Endothelial cell of umbilical vein (primary cell): ENCODE results near the gene AKTIP. TPM values are rescaled to one million over a fixed set of nuclear protein-coding genes. Genes with fewer than 3 reads are reported as not detected.

Source experiments
- BruUV-seq: library from RNA; stranded (reverse); fragments of 400-500 nt; replicated peaks from 2 replicates; lab custom pipeline; 2021; lab: Mats Ljungman, UMichigan
- CTCF ChIA-PET: fragments of 300-600, 350-600 bp; sonication (Branson Sonifier 250); formaldehyde crosslinking; loops from one replicate; lab custom pipeline; 2021; ENCODE audit warnings: antibody characterized with exemption, inconsistent platforms; lab: Charles Lee
- POLR2A ChIA-PET: fragments of 300-600, 350-600 bp; sonication (Branson Sonifier 250); formaldehyde crosslinking; loops from one replicate; lab custom pipeline; 2021; ENCODE audit warnings: antibody characterized with exemption, inconsistent platforms; lab: Charles Lee
- DNase-seq: peaks from one replicate; pipeline ENCODE4 v3.0.0-alpha.2; 2011; ENCODE audit warnings: low read depth, low spot score
- FAIRE-seq: peaks from 2 replicates; lab custom pipeline; 2011; peaks lifted over from hg19 to GRCh38; lab: Jason Lieb, UNC
- H2AFZ ChIP-seq: 2 replicates; pipeline ENCODE4 v1.6.0; 2012; ENCODE audit warnings: low read depth, low read length, control low read depth, inconsistent platforms
- H3K27ac ChIP-seq: 2 replicates; pipeline ENCODE4 v1.5.1; 2011; ENCODE audit warnings: low read depth, mild to moderate bottlenecking, control low read depth, low read length, moderate library complexity; ENCODE audit not compliant: insufficient read depth
- H3K27me3 ChIP-seq, 2 experiments: 2 replicates each; pipeline versions ENCODE4 v1.6.0 to v1.6.1; 2011; ENCODE audit warnings: low read length in 2 of 2, mixed read lengths in 1 of 2; ENCODE audit not compliant: control insufficient read depth in 2 of 2, insufficient read depth in 2 of 2
- H3K36me3 ChIP-seq, 2 experiments: 2 replicates in 1 of 2; 3 replicates in 1 of 2; pipeline ENCODE4 v1.5.1; 2011; ENCODE audit warnings: low read length in 2 of 2, mild to moderate bottlenecking in 1 of 2, moderate library complexity in 1 of 2; ENCODE audit not compliant: control insufficient read depth in 2 of 2, insufficient read depth in 2 of 2; ENCODE audit errors: extremely low read depth in 1 of 2
- H3K4me1 ChIP-seq: 3 replicates; pipeline ENCODE4 v1.5.1; 2011; ENCODE audit warnings: mild to moderate bottlenecking, low read length; ENCODE audit not compliant: control insufficient read depth, insufficient read depth; ENCODE audit errors: extremely low read depth
- H3K4me2 ChIP-seq: 2 replicates; pipeline ENCODE4 v1.6.1; 2011; ENCODE audit warnings: low read length, control low read depth, mixed read lengths; ENCODE audit not compliant: insufficient read depth
- H3K4me3 ChIP-seq, 3 experiments: fragments of 200-600 bp in 1 of 3; sonication (generic), shearing (Covaris generic) in 1 of 3; replicated peaks in 1 of 3; 2 replicates each; pipeline ENCODE4 v1.5.1; 2011 to 2016; ENCODE audit warnings: control low read depth in 3 of 3, low read length in 3 of 3, mild to moderate bottlenecking in 2 of 3, inconsistent platforms in 1 of 3, low read depth in 1 of 3, moderate library complexity in 1 of 3; ENCODE audit not compliant: insufficient read depth in 1 of 3
- H3K79me2 ChIP-seq: 2 replicates; pipeline ENCODE4 v1.6.0; 2012; ENCODE audit warnings: low read length, inconsistent platforms; ENCODE audit not compliant: control insufficient read depth, insufficient read depth
- H3K9ac ChIP-seq: replicated peaks from 2 replicates; pipeline ENCODE3; 2011; ENCODE audit warnings: low read length, control low read depth; ENCODE audit not compliant: insufficient read depth; ENCODE audit errors: extremely low read depth
- H3K9me1 ChIP-seq: replicated peaks from 3 replicates; pipeline ENCODE4 v1.6.0; 2011; ENCODE audit warnings: mild to moderate bottlenecking, low read length; ENCODE audit not compliant: control insufficient read depth, insufficient read depth; ENCODE audit errors: extremely low read depth
- H3K9me3 ChIP-seq: replicated peaks from 2 replicates; pipeline ENCODE4 v1.5.1; 2012; ENCODE audit warnings: low read length, inconsistent platforms; ENCODE audit not compliant: control insufficient read depth, insufficient read depth
- H4K20me1 ChIP-seq: replicated peaks from 2 replicates; pipeline ENCODE3; 2011; ENCODE audit warnings: mild to moderate bottlenecking, low read length; ENCODE audit not compliant: control insufficient read depth, insufficient read depth; ENCODE audit errors: extremely low read depth
- CTCF ChIP-seq, 2 donors: IDR thresholded peaks; 1 replicate in 1 of 2; 2 replicates in 1 of 2; pipeline ENCODE4 v1.5.1; 2011; ENCODE audit warnings: low read length in 2 of 2, mild to moderate bottlenecking in 2 of 2, moderate library complexity in 2 of 2, control low read depth in 1 of 2, inconsistent platforms in 1 of 2, low read depth in 1 of 2; ENCODE audit not compliant: insufficient read depth in 1 of 2; ENCODE audit errors: extremely low read depth in 1 of 2
- EZH2 ChIP-seq: IDR thresholded peaks from 2 replicates; pipeline ENCODE4 v1.6.1; 2012; ENCODE audit warnings: borderline replicate concordance, low read depth, mild to moderate bottlenecking, moderate library complexity, low read length, inconsistent platforms; ENCODE audit not compliant: severe bottlenecking
- FOS ChIP-seq: IDR thresholded peaks from 2 replicates; pipeline ENCODE4 v1.6.1; 2011; ENCODE audit warnings: mild to moderate bottlenecking, low read length, moderate library complexity, borderline replicate concordance; ENCODE audit not compliant: insufficient read depth
- GATA2 ChIP-seq: IDR thresholded peaks from 2 replicates; pipeline ENCODE4 v1.7.0; 2011; ENCODE audit warnings: low read depth, mild to moderate bottlenecking, moderate library complexity, mixed read lengths, low read length; ENCODE audit not compliant: insufficient read length, insufficient read depth
- JUN ChIP-seq: IDR thresholded peaks from 2 replicates; pipeline ENCODE4 v1.6.1; 2011; ENCODE audit warnings: borderline replicate concordance, low read depth; ENCODE audit not compliant: insufficient read length, insufficient read depth
- MYC ChIP-seq: IDR thresholded peaks from one replicate; pipeline ENCODE4 v1.6.1; 2011; ENCODE audit warnings: mild to moderate bottlenecking, low read depth, low read length
- POLR2A ChIP-seq: IDR thresholded peaks from 2 replicates; pipeline ENCODE4 v1.6.1; 2012; ENCODE audit warnings: low read depth, mild to moderate bottlenecking, control low read depth, low read length
- POLR2AphosphoS5 ChIP-seq: IDR thresholded peaks from 2 replicates; pipeline ENCODE4 v1.6.1; 2012; ENCODE audit warnings: low read depth, mild to moderate bottlenecking, control low read depth, low read length, moderate library complexity; ENCODE audit not compliant: insufficient read depth
- dilution Hi-C: fragments of 300-500 bp; cut with MboI; formaldehyde crosslinking; loops from one replicate; pipeline ENCODE4 v1.15.0; 2019; ENCODE audit warnings: low sequenced_read_pairs; ENCODE audit not compliant: extremely low pct_ligation_motif_present
- intact Hi-C: fragments of 100-400 bp; cut with micrococcal nuclease; formaldehyde crosslinking; loops from one replicate; pipeline ENCODE4 v1.10.0; 2022
- polyA plus RNA-seq, 4 experiments: library from polyadenylated mRNA; depleted of rRNA in 3 of 4; stranded (reverse) in 3 of 4; unstranded in 1 of 4; fragments of >200 nt; gene quantifications; 2 replicates each; pipeline versions ENCODE4 v1.2.1 to v1.2.3, GENCODE V29; 2011 to 2012; ENCODE audit warnings: missing spikeins in 1 of 4
- total RNA-seq: library from RNA; stranded (reverse); gene quantifications from 2 replicates; pipeline ENCODE4 v1.2.3, GENCODE V29; 2021
- TF ChIP-seq, protein P1 (sequence below): IDR thresholded peaks from 2 replicates; pipeline ENCODE4 v1.6.1; 2011; ENCODE audit not compliant: insufficient read depth, insufficient read length

AKTIP gene
- total and polyA plus RNA-seq, 2 donors (not counting 3 experiments of a cell fraction or from before 2014, with no cell fraction given): 25.1 to 32.7 TPM

GRCh38 chr16:53476867-53477266, 26.1 kb downstream of the AKTIP start:
- FAIRE-seq (no peak), DNase-seq (no peak)
- peaks cover 2 to 7% of the 10 kb centered on the region in 2 experiments for H3K36me3 ChIP-seq

More at GRCh38 chr16:53476867-53477266, 26.1 kb downstream of the AKTIP start:
- TF ChIP-seq MYC (no peak), FOS (no peak), POLR2A (no peak), POLR2AphosphoS5 (no peak), EZH2 (no peak), GATA2 (no peak), CTCF (IDR thresholded peaks at IDR 0.05; ENCODE audit: extremely low read depth in 1 of 2, insufficient read depth in 1 of 2, low read depth in 1 of 2, low read length in 2 of 2) (no peak), JUN (no peak)
- TF ChIP-seq, protein P1, sequence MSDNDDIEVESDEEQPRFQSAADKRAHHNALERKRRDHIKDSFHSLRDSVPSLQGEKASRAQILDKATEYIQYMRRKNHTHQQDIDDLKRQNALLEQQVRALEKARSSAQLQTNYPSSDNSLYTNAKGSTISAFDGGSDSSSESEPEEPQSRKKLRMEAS: no peak
- POLR2A ChIA-PET: no interaction called here
- H4K20me1 ChIP-seq: no peaks in the 10 kb centered on the region
- no peaks in the 10 kb centered on the region for H3K79me2 ChIP-seq
- peaks cover 5% of the 10 kb centered on the region for H3K4me1 ChIP-seq
- no peaks in the 10 kb centered on the region for H3K27me3 ChIP-seq
- H3K9me1 ChIP-seq: no peaks in the 10 kb centered on the region
- CTCF ChIA-PET: no interaction called here
- dilution Hi-C loops (no loop called here), intact Hi-C loops (no loop called here)
- no peak overlapping the region for H3K9ac ChIP-seq
- no peak overlapping the region for H3K4me3 ChIP-seq
- no peak overlapping the region for H3K27ac ChIP-seq
- no peak overlapping the region for H3K4me2 ChIP-seq
- no peaks in the 10 kb centered on the region for H3K9me3 ChIP-seq
- H2AFZ ChIP-seq: no peak overlapping the region
- no TSS peak for BruUV-seq
